Stomach (tissue), 4 donors: Measurements from ENCODE around the gene RGL2.

Experiments used
- EP300 ChIP-seq: sonication (generic); formaldehyde crosslinking; IDR thresholded peaks from one replicate; pipeline ENCODE4 v1.6.1; 2017; ENCODE audit warnings: antibody characterized with exemption
- POLR2A ChIP-seq, 4 donors: fragments of 450-650 bp; IDR thresholded peaks; one replicate each; pipeline ENCODE4 v1.6.1; 2016; ENCODE audit warnings: antibody characterized with exemption in 4 of 4, control low read depth in 2 of 4, mild to moderate bottlenecking in 1 of 4, moderate library complexity in 1 of 4
- TF ChIP-seq, protein P1 (sequence below), 7 experiments: fragments of 450-650 bp in 4 of 7; fragments of 200-600 bp in 3 of 7; sonication (generic) in 3 of 7; IDR thresholded peaks; one replicate each; pipeline ENCODE4 v1.5.1; 2016 to 2019; ENCODE audit warnings: antibody characterized with exemption in 7 of 7, control low read depth in 2 of 7, mild to moderate bottlenecking in 1 of 7

DNA sequence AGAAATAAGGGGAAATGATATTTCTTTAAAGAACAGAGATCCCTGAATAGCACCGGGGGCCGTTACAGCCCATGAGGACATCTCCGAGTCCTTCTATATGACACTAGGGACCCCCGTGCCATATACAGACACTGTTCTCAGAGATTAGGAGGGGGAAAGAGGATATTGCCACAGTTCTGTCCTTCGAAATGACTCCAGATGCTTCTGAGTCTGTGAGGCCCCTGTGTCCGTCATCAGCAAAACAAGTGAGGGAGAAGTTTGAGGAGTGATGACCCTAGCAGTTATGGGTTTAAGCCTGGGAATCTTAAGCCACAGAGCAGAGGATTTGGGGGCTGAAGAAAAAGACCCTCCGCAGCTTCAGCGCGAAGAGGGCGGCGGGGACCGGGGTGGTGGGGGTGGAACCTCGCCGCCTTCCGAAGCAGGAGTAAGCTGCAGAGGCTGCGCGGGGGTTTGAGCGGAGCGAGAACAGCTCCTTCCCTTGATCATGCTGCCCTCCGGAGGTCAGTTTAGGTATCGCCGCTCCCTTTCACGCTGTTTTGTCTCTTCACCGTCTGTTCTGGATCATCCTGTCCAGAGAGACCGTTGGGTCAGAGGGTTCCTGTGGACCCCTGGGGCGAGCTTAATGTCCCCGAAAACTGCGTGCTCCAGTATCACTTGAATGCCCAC, 50.6 kb downstream of the RGL2 start:
- TF ChIP-seq, protein P1, sequence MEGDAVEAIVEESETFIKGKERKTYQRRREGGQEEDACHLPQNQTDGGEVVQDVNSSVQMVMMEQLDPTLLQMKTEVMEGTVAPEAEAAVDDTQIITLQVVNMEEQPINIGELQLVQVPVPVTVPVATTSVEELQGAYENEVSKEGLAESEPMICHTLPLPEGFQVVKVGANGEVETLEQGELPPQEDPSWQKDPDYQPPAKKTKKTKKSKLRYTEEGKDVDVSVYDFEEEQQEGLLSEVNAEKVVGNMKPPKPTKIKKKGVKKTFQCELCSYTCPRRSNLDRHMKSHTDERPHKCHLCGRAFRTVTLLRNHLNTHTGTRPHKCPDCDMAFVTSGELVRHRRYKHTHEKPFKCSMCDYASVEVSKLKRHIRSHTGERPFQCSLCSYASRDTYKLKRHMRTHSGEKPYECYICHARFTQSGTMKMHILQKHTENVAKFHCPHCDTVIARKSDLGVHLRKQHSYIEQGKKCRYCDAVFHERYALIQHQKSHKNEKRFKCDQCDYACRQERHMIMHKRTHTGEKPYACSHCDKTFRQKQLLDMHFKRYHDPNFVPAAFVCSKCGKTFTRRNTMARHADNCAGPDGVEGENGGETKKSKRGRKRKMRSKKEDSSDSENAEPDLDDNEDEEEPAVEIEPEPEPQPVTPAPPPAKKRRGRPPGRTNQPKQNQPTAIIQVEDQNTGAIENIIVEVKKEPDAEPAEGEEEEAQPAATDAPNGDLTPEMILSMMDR (IDR thresholded peaks at IDR 0.05), result peak in 5 of 7 experiments; percentile 96 to 97 (median 97)
- TF ChIP-seq EP300, result no peak
- TF ChIP-seq POLR2A (IDR thresholded peaks at IDR 0.05), result no peak
